ENCODE data around the gene ZNF573.

GRCh38 chr19:37691881-37692504 lies 87.4 kb downstream of the ZNF573 start:
- TF ChIP-seq CTCF (IDR thresholded peaks at IDR 0.05): no peak
- TF ChIP-seq POLR2A (IDR thresholded peaks at IDR 0.05): no peak
- TF ChIP-seq EP300 (IDR thresholded peaks at IDR 0.05): no peak

All from ovary (tissue), 3 donors.